HEK293T (cell line): ENCODE results near the gene KIAA0408.

ENCODE experiments used
- BHLHE40 ChIP-seq: fragments of 450-650 bp; IDR thresholded peaks from 2 replicates; pipeline ENCODE4 v1.6.1; 2016; ENCODE audit warnings: mild to moderate bottlenecking, moderate library complexity, borderline replicate concordance
- CTBP1 ChIP-seq: fragments of 450-650 bp; IDR thresholded peaks from 2 replicates; pipeline ENCODE4 v1.6.1; 2016; ENCODE audit warnings: borderline replicate concordance
- FOXK2 ChIP-seq: fragments of 450-650 bp; IDR thresholded peaks from 2 replicates; pipeline ENCODE4 v1.6.1; 2016; ENCODE audit warnings: mild to moderate bottlenecking
- SP1 ChIP-seq: fragments of 450-650 bp; IDR thresholded peaks from 2 replicates; pipeline ENCODE4 v1.6.1; 2017
- SUZ12 ChIP-seq: fragments of 450-650 bp; IDR thresholded peaks from 2 replicates; pipeline ENCODE4 v1.6.1; 2016; ENCODE audit warnings: mild to moderate bottlenecking
- TARDBP ChIP-seq: fragments of 450-650 bp; IDR thresholded peaks from 2 replicates; pipeline ENCODE4 v1.6.1; 2016

DNA sequence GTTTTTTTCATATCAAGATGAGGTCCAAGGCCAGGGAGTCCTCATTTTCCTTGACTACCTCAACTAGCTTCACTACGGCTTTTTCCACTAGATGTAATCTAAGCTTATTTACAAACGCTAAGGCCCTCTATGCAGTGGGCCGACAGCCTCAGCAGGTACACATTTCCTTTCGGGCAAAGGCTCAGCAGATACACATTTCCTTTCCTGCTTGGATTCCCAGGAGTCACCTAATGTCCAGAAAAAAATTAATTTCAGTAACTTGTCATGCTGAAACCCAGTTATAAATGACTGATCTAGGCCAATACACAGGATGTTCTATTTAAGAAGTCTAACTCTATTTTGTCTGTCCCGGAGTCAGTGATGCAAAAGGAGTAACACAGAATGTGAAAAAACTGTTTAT is 7.2 kb upstream of the KIAA0408 start:
- TF ChIP-seq BHLHE40 (no peak), SP1 (no peak), FOXK2 (no peak), SUZ12 (no peak), CTBP1 (no peak), TARDBP (no peak)
